Natural killer cell (primary cell): ENCODE measurements around the gene CARS1. TPM values are rescaled to one million over a fixed set of nuclear protein-coding genes. Genes with fewer than 3 reads are reported as not detected.

Experiments used
- ATAC-seq, 3 donors: fragments of 150-1000 bp in 2 of 3; fragments of 200-7000 bp in 1 of 3; cut with Tn5 transposase; 1 replicate in 1 of 3; 2 replicates in 2 of 3; pipeline ENCODE4 v1.10.0; 2021; ENCODE audit warnings: mild to moderate bottlenecking in 2 of 3, moderate library complexity in 2 of 3
- DNase-seq, 2 donors: peaks; one replicate each; pipeline versions ENCODE4 v3.0.0 to v3.0.0-alpha.2; 2013 to 2021; ENCODE audit warnings: mixed read lengths in 1 of 2
- H3K27ac ChIP-seq: one replicate; pipeline ENCODE4 v1.5.1; 2013; ENCODE audit warnings: mild to moderate bottlenecking, low read length
- H3K27me3 ChIP-seq: one replicate; pipeline ENCODE4 v1.6.1; 2013; ENCODE audit warnings: low read length; ENCODE audit not compliant: control insufficient read depth, insufficient read depth
- H3K36me3 ChIP-seq: one replicate; pipeline ENCODE4 v1.6.1; 2013; ENCODE audit warnings: low read length; ENCODE audit not compliant: control insufficient read depth, insufficient read depth
- H3K4me1 ChIP-seq: one replicate; pipeline ENCODE4 v1.6.1; 2013; ENCODE audit warnings: low read length; ENCODE audit not compliant: control insufficient read depth, insufficient read depth
- H3K4me3 ChIP-seq: one replicate; pipeline ENCODE4 v1.5.1; 2013; ENCODE audit warnings: low read length
- H3K9me3 ChIP-seq: one replicate; pipeline ENCODE4 v1.6.1; 2013; ENCODE audit warnings: low read length; ENCODE audit not compliant: control insufficient read depth, insufficient read depth
- H3K27ac Mint-ChIP-seq, 2 donors: one replicate each; pipeline ENCODE4 v1.8.0; 2022; ENCODE audit warnings: mild to moderate bottlenecking in 2 of 2, mixed read lengths in 2 of 2, moderate library complexity in 1 of 2
- H3K27me3 Mint-ChIP-seq, 2 donors: one replicate each; pipeline ENCODE4 v1.8.0; 2022; ENCODE audit warnings: low read depth in 2 of 2, mixed read lengths in 2 of 2
- H3K36me3 Mint-ChIP-seq: one replicate; pipeline ENCODE4 v1.8.0; 2022; ENCODE audit warnings: mixed read lengths
- H3K4me1 Mint-ChIP-seq, 2 donors: one replicate each; pipeline ENCODE4 v1.8.0; 2022; ENCODE audit warnings: mixed read lengths in 2 of 2
- H3K4me3 Mint-ChIP-seq: one replicate; pipeline ENCODE4 v1.8.0; 2022; ENCODE audit warnings: mild to moderate bottlenecking, moderate library complexity, mixed read lengths
- H3K9me3 Mint-ChIP-seq, 2 donors: one replicate each; pipeline ENCODE4 v1.8.0; 2022; ENCODE audit warnings: mixed read lengths in 2 of 2
- WGBS: methylation state at CpG from one replicate; pipeline ENCODE4 v1.1.7; 2013; ENCODE audit warnings: missing lambda C conversion rate; ENCODE audit not compliant: insufficient coverage; 5-methylcytosine and 5-hydroxymethylcytosine counted together
- intact Hi-C: fragments of 100-400 bp; cut with micrococcal nuclease; formaldehyde crosslinking; loops from one replicate; pipeline ENCODE4 v1.14.2; 2022
- total RNA-seq, 4 donors: library from RNA; stranded (reverse); fragments of 120-200 nt in 1 of 4; gene quantifications; one replicate each; pipeline versions ENCODE4 v1.2.3 to v1.2.4, GENCODE V29; 2013 to 2022
- TF ChIP-seq, protein P1 (sequence below): fragments of 200-600 bp; IDR thresholded peaks from one replicate; pipeline ENCODE4 v1.8.0; 2022; ENCODE audit warnings: antibody characterized with exemption

The CARS1 gene
- total RNA-seq, 3 donors from 2014 or later (not counting 1 experiment from before 2014, with no cell fraction given) = 47.9 to 51.3 (median 50.3) TPM

GRCh38 chr11:2976294-2977063 lies 80.7 kb downstream of the CARS1 start:
- Histone ChIP-seq H3K36me3 (peaks cover 69% of the 10 kb centered on the region), H3K4me3 (no peak overlapping the region), H3K4me1 (peaks cover 5% of the 10 kb centered on the region), H3K27me3 (no peaks in the 10 kb centered on the region), H3K27ac (no peak overlapping the region), H3K9me3 (no peaks in the 10 kb centered on the region)
- intact Hi-C loops = loop anchor here (5.0 kb wide), 1 partner anchor 46 kb away; no protein-coding TSS in a partner anchor
- DNase-seq (no peak), ATAC-seq (peak in 1 of 3 donors; percentile 39)
- H3K9me3 Mint-ChIP-seq = no peaks in the 10 kb centered on the region
- peak overlapping the region; percentile 17 to 30 for H3K27ac Mint-ChIP-seq
- peaks cover 9 to 21% of the 10 kb centered on the region in 2 donors for H3K4me1 Mint-ChIP-seq
- no peak overlapping the region for H3K4me3 Mint-ChIP-seq
- no peaks in the 10 kb centered on the region for H3K36me3 Mint-ChIP-seq
- TF ChIP-seq, protein P1, sequence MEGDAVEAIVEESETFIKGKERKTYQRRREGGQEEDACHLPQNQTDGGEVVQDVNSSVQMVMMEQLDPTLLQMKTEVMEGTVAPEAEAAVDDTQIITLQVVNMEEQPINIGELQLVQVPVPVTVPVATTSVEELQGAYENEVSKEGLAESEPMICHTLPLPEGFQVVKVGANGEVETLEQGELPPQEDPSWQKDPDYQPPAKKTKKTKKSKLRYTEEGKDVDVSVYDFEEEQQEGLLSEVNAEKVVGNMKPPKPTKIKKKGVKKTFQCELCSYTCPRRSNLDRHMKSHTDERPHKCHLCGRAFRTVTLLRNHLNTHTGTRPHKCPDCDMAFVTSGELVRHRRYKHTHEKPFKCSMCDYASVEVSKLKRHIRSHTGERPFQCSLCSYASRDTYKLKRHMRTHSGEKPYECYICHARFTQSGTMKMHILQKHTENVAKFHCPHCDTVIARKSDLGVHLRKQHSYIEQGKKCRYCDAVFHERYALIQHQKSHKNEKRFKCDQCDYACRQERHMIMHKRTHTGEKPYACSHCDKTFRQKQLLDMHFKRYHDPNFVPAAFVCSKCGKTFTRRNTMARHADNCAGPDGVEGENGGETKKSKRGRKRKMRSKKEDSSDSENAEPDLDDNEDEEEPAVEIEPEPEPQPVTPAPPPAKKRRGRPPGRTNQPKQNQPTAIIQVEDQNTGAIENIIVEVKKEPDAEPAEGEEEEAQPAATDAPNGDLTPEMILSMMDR = no peak
- 91% methylated on average over 6 of the region's 6 CpGs for WGBS
- H3K27me3 Mint-ChIP-seq = no peaks in the 10 kb centered on the region

GRCh38 chr11:2975594-2975993 lies 81.6 kb downstream of the CARS1 start:
- Mint-ChIP-seq H3K9me3 (no peaks in the 10 kb centered on the region), H3K36me3 (no peaks in the 10 kb centered on the region), H3K27ac (peak overlapping the region in 1 of 2 donors; percentile 27), H3K4me3 (no peak overlapping the region), H3K27me3 (no peaks in the 10 kb centered on the region), H3K4me1 (peaks cover 9 to 20% of the 10 kb centered on the region in 2 donors)
- TF ChIP-seq, protein P1 = peak; percentile 61
- WGBS = 83% methylated on average over 4 of the region's 4 CpGs
- Histone ChIP-seq H3K27ac (no peak overlapping the region), H3K36me3 (peaks cover 78% of the 10 kb centered on the region), H3K9me3 (no peaks in the 10 kb centered on the region), H3K4me1 (no peaks in the 10 kb centered on the region), H3K4me3 (no peak overlapping the region), H3K27me3 (no peaks in the 10 kb centered on the region)
- intact Hi-C loops = loop anchor here (1.0 to 5.0 kb wide), 3 partner anchors 47 to 242 kb away; no protein-coding TSS in a partner anchor
- ATAC-seq = peak; percentile 83 to 97 (median 93)
- peak; percentile 33 to 78 for DNase-seq

DNA sequence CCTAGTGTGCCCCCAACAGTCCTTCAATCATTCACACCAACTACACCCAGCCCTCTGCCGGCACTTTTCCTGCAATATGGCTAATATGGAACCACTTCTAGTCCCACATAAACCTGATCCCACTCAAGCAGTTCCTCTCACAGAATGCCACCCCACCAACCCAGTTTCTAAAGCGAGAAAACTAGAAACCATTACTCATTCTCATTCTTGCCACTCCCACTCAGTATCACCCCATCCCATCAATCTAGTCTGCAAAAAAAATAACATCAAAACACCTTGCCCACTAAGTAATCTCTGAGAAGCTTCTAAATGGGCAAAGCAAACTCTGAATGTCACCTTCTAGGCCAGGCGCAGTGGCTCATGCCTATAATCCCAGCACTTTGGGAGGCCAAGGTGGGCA lies 83.0 kb downstream of the CARS1 start:
- Mint-ChIP-seq H3K4me3 (no peak overlapping the region), H3K27me3 (no peaks in the 10 kb centered on the region), H3K27ac (no peak overlapping the region), H3K9me3 (no peaks in the 10 kb centered on the region), H3K4me1 (peaks cover 9 to 20% of the 10 kb centered on the region in 2 donors), H3K36me3 (peaks cover 10% of the 10 kb centered on the region)
- H3K4me3 ChIP-seq = no peak overlapping the region
- no peaks in the 10 kb centered on the region for H3K27me3 ChIP-seq
- no peaks in the 10 kb centered on the region for H3K4me1 ChIP-seq
- H3K27ac ChIP-seq = no peak overlapping the region
- peaks cover 91% of the 10 kb centered on the region for H3K36me3 ChIP-seq
- ATAC-seq = no peak
- intact Hi-C loops = loop anchor here (2.0 kb wide), 1 partner anchor 117 kb away; no protein-coding TSS in a partner anchor
- TF ChIP-seq, protein P1 = no peak
- 96% methylated on average over 3 of the region's 3 CpGs for WGBS
- H3K9me3 ChIP-seq = no peaks in the 10 kb centered on the region
- no peak for DNase-seq
